Lower leg skin (tissue), 3 donors: Measurements from ENCODE around the gene PTPRCAP.

ENCODE experiments used
- CTCF ChIP-seq, 3 donors: fragments of 450-650 bp; IDR thresholded peaks; one replicate each; pipeline ENCODE4 v1.5.1; 2016; ENCODE audit warnings: antibody characterized with exemption in 3 of 3, mild to moderate bottlenecking in 3 of 3, moderate library complexity in 2 of 3
- POLR2A ChIP-seq, 2 donors: fragments of 450-650 bp; IDR thresholded peaks; one replicate each; pipeline ENCODE4 v1.6.1; 2016 to 2017; ENCODE audit warnings: antibody characterized with exemption in 2 of 2, mild to moderate bottlenecking in 1 of 2, moderate library complexity in 1 of 2

DNA sequence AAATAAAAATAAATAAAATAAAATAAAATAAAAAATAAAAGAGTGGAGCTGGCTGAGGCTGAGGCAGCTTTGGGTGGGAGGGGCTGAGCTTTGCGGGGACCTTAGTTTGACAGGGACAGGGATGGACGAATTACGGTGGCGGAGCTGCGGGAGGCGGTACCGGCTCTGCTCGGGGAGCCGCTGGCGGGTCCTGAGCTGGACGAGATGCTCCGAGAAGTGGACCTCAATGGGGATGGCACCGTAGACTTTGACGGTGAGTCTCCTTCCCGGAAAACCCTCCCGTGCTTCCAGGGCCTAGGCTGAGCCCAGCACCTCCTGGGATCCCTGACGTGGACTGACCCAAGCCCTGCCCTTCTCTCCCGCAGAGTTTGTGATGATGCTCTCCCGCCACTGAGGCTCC is 20.8 kb upstream of the PTPRCAP start:
- TF ChIP-seq CTCF (IDR thresholded peaks at IDR 0.05) (no peak), POLR2A (IDR thresholded peaks at IDR 0.05) (no peak)
